MCF 10A (cell line): ENCODE results near the gene KRT10. TPM values are rescaled to one million over a fixed set of nuclear protein-coding genes. Genes with fewer than 3 reads are reported as not detected.
"Not testable (repeated sequence)": the region's sequence is repeated elsewhere in the genome, so short reads cannot be mapped to it uniquely, and the experiment has no call there.

Experiments used
- BruUV-seq: library from RNA; stranded (reverse); fragments of 400-500 nt; replicated peaks from 2 replicates; lab custom pipeline; 2021; lab: Mats Ljungman, UMichigan
- CTCF ChIA-PET: fragments of 300-600 bp; sonication (Branson Sonifier 250); formaldehyde crosslinking; extraction: SDS; loops from one replicate; lab custom pipeline; 2021; ENCODE audit warnings: antibody characterized with exemption, inconsistent platforms; lab: Yijun Ruan, JAX
- POLR2A ChIA-PET: fragments of 300-600, 350-650 bp; sonication (Branson Sonifier 250); formaldehyde crosslinking; extraction: SDS; loops from one replicate; lab custom pipeline; 2020; ENCODE audit warnings: antibody characterized with exemption, inconsistent platforms; lab: Yijun Ruan, JAX
- DNase-seq: peaks from one replicate; pipeline ENCODE4 v3.0.0-alpha.2; 2018; ENCODE audit not compliant: unreplicated experiment
- H3K27ac Mint-ChIP-seq: one replicate; pipeline ENCODE4 v1.8.0; 2022; ENCODE audit warnings: mild to moderate bottlenecking, low read depth, mixed read lengths; ENCODE audit not compliant: unreplicated experiment
- H3K27me3 Mint-ChIP-seq: one replicate; pipeline ENCODE4 v1.8.0; 2022; ENCODE audit warnings: mixed read lengths; ENCODE audit not compliant: insufficient read depth, unreplicated experiment
- H3K36me3 Mint-ChIP-seq: one replicate; pipeline ENCODE4 v1.8.0; 2022; ENCODE audit warnings: mild to moderate bottlenecking, moderate library complexity, mixed read lengths; ENCODE audit not compliant: insufficient read depth, unreplicated experiment
- H3K4me1 Mint-ChIP-seq: one replicate; pipeline ENCODE4 v1.8.0; 2022; ENCODE audit warnings: mixed read lengths; ENCODE audit not compliant: insufficient read depth, unreplicated experiment
- H3K4me3 Mint-ChIP-seq: one replicate; pipeline ENCODE4 v1.8.0; 2022; ENCODE audit warnings: mild to moderate bottlenecking, moderate library complexity, mixed read lengths; ENCODE audit not compliant: unreplicated experiment
- H3K9me3 Mint-ChIP-seq: one replicate; pipeline ENCODE4 v1.8.0; 2022; ENCODE audit warnings: mixed read lengths; ENCODE audit not compliant: unreplicated experiment
- intact Hi-C: fragments of 100-400 bp; cut with micrococcal nuclease; formaldehyde crosslinking; loops from 2 replicates; pipeline ENCODE4 v1.14.1; 2022
- total RNA-seq: library from RNA; stranded (reverse); gene quantifications from 2 replicates; pipeline ENCODE4 v1.2.3, GENCODE V29; 2022
- TF ChIP-seq, protein P1 (sequence below): fragments of 200-600 bp; IDR thresholded peaks from one replicate; pipeline ENCODE4 v1.8.0; 2022; ENCODE audit warnings: antibody characterized with exemption, mild to moderate bottlenecking; ENCODE audit not compliant: unreplicated experiment

Gene KRT10
- total RNA-seq, 1 experiment from 2014 or later = 95.5 TPM

DNA sequence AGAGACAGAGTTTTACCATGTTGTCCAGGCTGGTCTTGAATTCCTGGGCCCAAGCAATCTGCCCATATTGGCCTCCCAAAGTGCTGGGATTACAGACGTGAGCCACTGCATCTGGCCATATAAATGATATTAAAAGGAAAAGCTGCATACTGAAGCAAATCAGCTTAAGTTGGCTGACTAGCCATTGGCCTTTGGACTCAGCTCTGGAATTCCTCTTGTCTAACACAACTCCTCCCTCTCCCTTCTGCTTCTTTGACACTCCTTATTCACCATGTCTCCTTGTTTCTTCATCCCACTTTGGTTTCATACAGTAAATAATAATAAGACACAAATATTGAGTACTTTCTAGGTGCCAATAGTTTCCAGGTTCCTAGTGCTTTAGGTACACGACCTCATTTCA, 37.1 kb upstream of the KRT10 start:
- CTCF ChIA-PET = interaction anchor here (0.7 to 7.3 kb wide), 6 partner anchors 12 to 803 kb away, joined by 4 to 69 read pairs (median 4); no protein-coding TSS in a partner anchor
- Mint-ChIP-seq H3K9me3 (no peaks in the 10 kb centered on the region), H3K4me1 (no peaks in the 10 kb centered on the region), H3K27me3 (no peaks in the 10 kb centered on the region), H3K36me3 (no peaks in the 10 kb centered on the region), H3K4me3 (no peak overlapping the region), H3K27ac (no peak overlapping the region)
- TF ChIP-seq, protein P1, sequence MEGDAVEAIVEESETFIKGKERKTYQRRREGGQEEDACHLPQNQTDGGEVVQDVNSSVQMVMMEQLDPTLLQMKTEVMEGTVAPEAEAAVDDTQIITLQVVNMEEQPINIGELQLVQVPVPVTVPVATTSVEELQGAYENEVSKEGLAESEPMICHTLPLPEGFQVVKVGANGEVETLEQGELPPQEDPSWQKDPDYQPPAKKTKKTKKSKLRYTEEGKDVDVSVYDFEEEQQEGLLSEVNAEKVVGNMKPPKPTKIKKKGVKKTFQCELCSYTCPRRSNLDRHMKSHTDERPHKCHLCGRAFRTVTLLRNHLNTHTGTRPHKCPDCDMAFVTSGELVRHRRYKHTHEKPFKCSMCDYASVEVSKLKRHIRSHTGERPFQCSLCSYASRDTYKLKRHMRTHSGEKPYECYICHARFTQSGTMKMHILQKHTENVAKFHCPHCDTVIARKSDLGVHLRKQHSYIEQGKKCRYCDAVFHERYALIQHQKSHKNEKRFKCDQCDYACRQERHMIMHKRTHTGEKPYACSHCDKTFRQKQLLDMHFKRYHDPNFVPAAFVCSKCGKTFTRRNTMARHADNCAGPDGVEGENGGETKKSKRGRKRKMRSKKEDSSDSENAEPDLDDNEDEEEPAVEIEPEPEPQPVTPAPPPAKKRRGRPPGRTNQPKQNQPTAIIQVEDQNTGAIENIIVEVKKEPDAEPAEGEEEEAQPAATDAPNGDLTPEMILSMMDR = no peak
- intact Hi-C loops = no loop called here
- POLR2A ChIA-PET = interaction anchor here (0.9 to 1.1 kb wide), 4 partner anchors 28 to 689 kb away, joined by 3 to 4 read pairs (median 3); no protein-coding TSS in a partner anchor
- DNase-seq = no peak
- BruUV-seq = no TSS peak

DNA sequence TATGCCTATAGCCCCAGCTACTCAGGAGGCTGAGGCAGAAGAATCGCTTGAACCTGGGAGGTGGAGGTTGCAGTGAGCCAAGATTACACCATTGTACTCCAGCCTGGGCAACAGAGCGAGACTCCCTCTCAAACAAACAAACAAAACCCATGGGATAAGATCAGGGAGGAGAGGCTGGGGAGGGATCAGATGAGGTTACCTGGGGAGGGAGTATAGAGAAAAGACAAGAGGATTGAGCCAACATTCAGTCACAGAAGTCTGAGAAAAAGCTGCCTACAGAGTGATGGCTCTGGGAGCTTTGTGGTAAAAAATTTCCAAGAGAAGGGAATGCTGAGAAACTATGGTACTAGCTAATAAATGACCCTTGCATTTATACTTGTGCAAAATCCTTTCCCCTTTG, 36.3 kb upstream of the KRT10 start:
- BruUV-seq, H3K27me3 Mint-ChIP-seq, H3K4me1 Mint-ChIP-seq, H3K4me3 Mint-ChIP-seq, H3K9me3 Mint-ChIP-seq, intact Hi-C loops, H3K27ac Mint-ChIP-seq, DNase-seq, H3K36me3 Mint-ChIP-seq: not testable (repeated sequence)
- POLR2A ChIA-PET = interaction anchor here (0.7 to 1.1 kb wide), 2 partner anchors 445 to 545 kb away, joined by 3 read pairs; no protein-coding TSS in a partner anchor
- CTCF ChIA-PET = interaction anchor here (0.5 to 7.3 kb wide), 9 partner anchors 13 to 809 kb away, joined by 3 to 69 read pairs (median 5); no protein-coding TSS in a partner anchor

DNA sequence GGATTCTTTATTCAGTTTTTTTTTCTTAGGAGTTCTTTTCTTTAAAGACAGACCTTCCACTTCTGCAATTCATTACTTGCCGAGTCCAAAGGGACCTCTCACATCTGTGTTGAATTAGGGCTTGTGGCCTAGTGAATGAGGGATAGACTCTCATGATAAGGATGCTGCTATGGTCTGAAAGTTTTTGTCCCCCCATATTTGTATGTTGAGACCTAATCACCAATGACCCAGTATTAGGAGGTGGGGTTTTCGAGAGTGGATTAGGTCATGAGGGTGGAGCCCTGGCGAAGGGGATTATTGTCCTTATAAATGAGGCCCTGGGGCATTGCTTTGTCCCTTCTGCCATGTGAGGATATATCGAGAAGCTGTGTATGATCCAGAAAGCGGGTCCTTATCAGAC, 35.1 kb upstream of the KRT10 start:
- Mint-ChIP-seq H3K4me3 (no peak overlapping the region), H3K4me1 (peaks cover 16% of the 10 kb centered on the region), H3K27ac (peak overlapping the region; percentile 73), H3K27me3 (no peaks in the 10 kb centered on the region), H3K9me3 (no peaks in the 10 kb centered on the region), H3K36me3 (no peaks in the 10 kb centered on the region)
- no peak for DNase-seq
- CTCF ChIA-PET = interaction anchor here (0.5 to 7.3 kb wide), 16 partner anchors 9 to 827 kb away, joined by 3 to 69 read pairs (median 4); no protein-coding TSS in a partner anchor
- intact Hi-C loops = loop anchor here (1.0 to 2.0 kb wide), 5 partner anchors 51 to 805 kb away; no protein-coding TSS in a partner anchor
- TF ChIP-seq, protein P1 = no peak
- POLR2A ChIA-PET = interaction anchor here (0.7 to 13.6 kb wide), 16 partner anchors 10 to 791 kb away, joined by 3 to 352 read pairs (median 5); partner anchors contain the start of gene KRT10
- BruUV-seq = no TSS peak

DNA sequence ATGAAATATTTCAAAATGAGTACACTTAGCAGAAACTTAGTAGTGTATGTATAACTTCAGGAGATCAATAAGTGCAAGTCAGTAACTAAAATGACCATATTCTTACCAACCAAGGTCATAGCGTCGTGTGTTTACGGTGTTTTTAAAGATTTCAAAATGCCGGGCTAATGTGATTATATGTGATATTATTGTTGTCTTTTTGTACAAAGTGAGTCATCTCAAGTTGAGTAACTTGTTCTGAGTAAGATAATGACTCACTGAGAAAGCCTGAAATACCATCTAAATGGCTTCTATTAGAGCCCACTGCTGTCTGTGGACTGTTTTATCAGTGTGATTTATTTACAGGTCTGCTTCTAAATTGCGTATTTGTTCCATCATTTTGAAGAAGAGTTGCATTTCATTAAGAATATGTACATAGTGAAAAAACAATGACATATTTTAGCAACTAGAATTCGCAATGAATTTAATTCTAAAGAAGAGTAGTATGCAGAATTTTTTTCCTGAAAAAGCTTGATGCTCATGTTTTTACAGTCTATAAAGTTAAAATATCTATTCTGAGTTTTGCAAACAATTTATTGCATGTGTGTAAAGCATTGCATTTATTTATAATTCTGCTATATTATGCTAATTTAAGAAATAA, 31.9 kb upstream of the KRT10 start:
- intact Hi-C loops = loop anchor here (1.0 to 5.0 kb wide), 2 partner anchors 35 to 798 kb away; no protein-coding TSS in a partner anchor
- H3K9me3 Mint-ChIP-seq = no peaks in the 10 kb centered on the region
- no TSS peak for BruUV-seq
- TF ChIP-seq, protein P1 = no peak
- no peaks in the 10 kb centered on the region for H3K27me3 Mint-ChIP-seq
- no peak overlapping the region for H3K4me3 Mint-ChIP-seq
- peak; percentile 87 for DNase-seq
- H3K36me3 Mint-ChIP-seq = no peaks in the 10 kb centered on the region
- peaks cover 38% of the 10 kb centered on the region for H3K4me1 Mint-ChIP-seq
- ChIA-PET POLR2A (interaction anchor here (0.7 to 13.6 kb wide), 12 partner anchors 27 to 835 kb away, joined by 3 to 352 read pairs (median 3); partner anchors contain the start of genes EIF1 and KRT10), CTCF (interaction anchor here (0.8 to 7.3 kb wide), 5 partner anchors 26 to 812 kb away, joined by 3 to 69 read pairs (median 4); no protein-coding TSS in a partner anchor)
- H3K27ac Mint-ChIP-seq = peak overlapping the region; percentile 95
